GM12878 (cell line): Measurements from ENCODE around the gene IL16. TPM values are rescaled to one million over a fixed set of nuclear protein-coding genes. Genes with fewer than 3 reads are reported as not detected.

Experiments used
- ATAC-seq: fragments of 200-7000 bp; cut with Tn5 transposase; 3 replicates; pipeline ENCODE4 v1.9.1; 2020; ENCODE audit warnings: mild to moderate bottlenecking, moderate library complexity
- BruUV-seq: library from RNA; stranded (reverse); fragments of 400-500 nt; replicated peaks from 2 replicates; lab custom pipeline; 2021; lab: Mats Ljungman, UMichigan
- CTCF ChIA-PET: fragments of 300-600 bp; sonication (Branson Sonifier 250); formaldehyde crosslinking; extraction: SDS; loops from one replicate; lab custom pipeline; 2021; ENCODE audit warnings: inconsistent platforms; lab: Yijun Ruan, JAX
- POLR2A ChIA-PET: fragments of 350-600 bp; formaldehyde crosslinking; extraction: SDS; loops from one replicate; lab custom pipeline; 2021; ENCODE audit warnings: inconsistent platforms; lab: Charles Lee
- RAD21 ChIA-PET: fragments of 300-600 bp; sonication (Branson Sonifier 250); formaldehyde crosslinking; loops from one replicate; lab custom pipeline; 2023; ENCODE audit warnings: antibody characterized with exemption; ENCODE audit not compliant: unreplicated experiment; lab: Charles Lee
- SMC1A ChIA-PET: fragments of 300-600 bp; sonication (Branson Sonifier 250); formaldehyde crosslinking; loops from one replicate; lab custom pipeline; 2023; ENCODE audit not compliant: unreplicated experiment, uncharacterized antibody; lab: Charles Lee
- DNase-seq: peaks from one replicate; pipeline ENCODE4 v3.0.0-alpha.2; 2011; ENCODE audit warnings: low read depth, low spot score
- FAIRE-seq: peaks from 3 replicates; lab custom pipeline; 2011; peaks lifted over from hg19 to GRCh38; lab: Jason Lieb, UNC
- H2AFZ ChIP-seq: 2 replicates; pipeline ENCODE4 v1.6.0; 2011; ENCODE audit warnings: low read depth, low read length, control low read depth; ENCODE audit not compliant: control insufficient read depth
- H3K27ac ChIP-seq: 2 replicates; pipeline ENCODE4 v1.5.1; 2011; ENCODE audit warnings: control low read depth; ENCODE audit not compliant: control insufficient read depth, insufficient read depth
- H3K27me3 ChIP-seq, 2 experiments: replicated peaks in 1 of 2; 2 replicates each; pipeline versions ENCODE4 v1.6.0 to v1.6.1; 2011; ENCODE audit warnings: low read length in 1 of 2; ENCODE audit not compliant: control insufficient read depth in 2 of 2, insufficient read depth in 2 of 2
- H3K36me3 ChIP-seq, 2 experiments: 2 replicates each; pipeline ENCODE4 v1.5.1; 2011; ENCODE audit warnings: low read length in 1 of 2; ENCODE audit not compliant: control insufficient read depth in 2 of 2, insufficient read depth in 2 of 2
- H3K4me1 ChIP-seq: 2 replicates; pipeline ENCODE4 v1.6.1; 2011; ENCODE audit warnings: mild to moderate bottlenecking, low read length, moderate library complexity, mixed read lengths; ENCODE audit not compliant: control insufficient read depth, insufficient read depth
- H3K4me2 ChIP-seq: 2 replicates; pipeline ENCODE4 v1.6.0; 2011; ENCODE audit warnings: control low read depth; ENCODE audit not compliant: control insufficient read depth, insufficient read depth
- H3K4me3 ChIP-seq: fragments of 200-600 bp; sonication (generic); 2 replicates; pipeline ENCODE4 v1.5.1; 2016
- H3K79me2 ChIP-seq: 2 replicates; pipeline ENCODE4 v1.6.0; 2011; ENCODE audit warnings: low read length; ENCODE audit not compliant: control insufficient read depth, insufficient read depth
- H3K9ac ChIP-seq: 2 replicates; pipeline ENCODE4 v1.8.0; 2011; ENCODE audit warnings: low read length, control low read depth, mixed read lengths; ENCODE audit not compliant: control insufficient read depth, insufficient read depth
- H3K9me3 ChIP-seq: replicated peaks from 3 replicates; pipeline ENCODE4 v1.5.1; 2011; ENCODE audit warnings: mild to moderate bottlenecking, low read length; ENCODE audit not compliant: control insufficient read depth, insufficient read depth
- H4K20me1 ChIP-seq: 2 replicates; pipeline ENCODE4 v1.6.0; 2011; ENCODE audit not compliant: control insufficient read depth, insufficient read depth
- GABPA ChIP-seq: IDR thresholded peaks from 2 replicates; pipeline ENCODE4 v1.6.1; 2014; ENCODE audit warnings: antibody characterized with exemption, low read depth, mild to moderate bottlenecking, inconsistent platforms
- HDGF ChIP-seq: fragments of 450-650 bp; IDR thresholded peaks from 2 replicates; pipeline ENCODE4 v1.6.1; 2016; ENCODE audit warnings: antibody characterized with exemption
- JUNB ChIP-seq: IDR thresholded peaks from 2 replicates; pipeline ENCODE4 v1.6.1; 2016; ENCODE audit warnings: antibody characterized with exemption, mild to moderate bottlenecking
- NFYA ChIP-seq: IDR thresholded peaks from 2 replicates; pipeline ENCODE4 v1.6.1; 2011; ENCODE audit warnings: low read depth, mild to moderate bottlenecking, low read length, improper control_type of control experiment, borderline replicate concordance
- NR2C2 ChIP-seq: IDR thresholded peaks from 2 replicates; pipeline ENCODE4 v1.6.1; 2011; ENCODE audit warnings: borderline replicate concordance, low read depth; ENCODE audit not compliant: control insufficient read depth, insufficient read length
- WRNIP1 ChIP-seq: IDR thresholded peaks from 2 replicates; pipeline ENCODE4 v1.6.1; 2011; ENCODE audit warnings: low read depth, low read length, improper control_type of control experiment, borderline replicate concordance
- WGBS: methylation state at CpG from one replicate; pipeline ENCODE4 v1.1.6; 2016; ENCODE audit warnings: low lambda C conversion rate; ENCODE audit not compliant: insufficient replicate concordance, insufficient coverage; ENCODE audit errors: missing lambda C conversion rate; 5-methylcytosine and 5-hydroxymethylcytosine counted together
- in situ Hi-C: fragments of 300-500 bp; cut with MboI; formaldehyde crosslinking; loops from 9 replicates; pipeline ENCODE4 v1.14.3; 2018; ENCODE audit warnings: mixed read lengths
- intact Hi-C: fragments of 100-400 bp; cut with micrococcal nuclease; formaldehyde crosslinking; loops from one replicate; pipeline ENCODE4 v1.14.2; 2022; ENCODE audit not compliant: unreplicated experiment
- polyA plus RNA-seq, 11 experiments: library from polyadenylated mRNA; depleted of rRNA in 4 of 11; unstranded in 6 of 11; stranded (reverse) in 5 of 11; fragments of >200 nt; fragmentation: Nextera tagmentation in 4 of 11; fragmentation: Illumina TruSeq in 1 of 11; extraction: Ambion mirVana in 4 of 11; extraction: Trizol in 1 of 11; gene quantifications; 1 replicate in 1 of 11; 2 replicates in 10 of 11; pipeline versions ENCODE4 v1.2.1 to v1.2.3, GENCODE V29; 2011 to 2016; ENCODE audit warnings: inconsistent platforms in 2 of 11, missing spikeins in 2 of 11, low read depth in 1 of 11
- total RNA-seq, 4 experiments: library from RNA; depleted of rRNA in 3 of 4; stranded (reverse); fragments of >200 nt in 3 of 4; fragmentation: Illumina TruSeq in 1 of 4; extraction: Trizol in 1 of 4; gene quantifications; 2 replicates each; pipeline versions ENCODE4 v1.2.1 to v1.2.3, GENCODE V29; 2013 to 2021
- TF ChIP-seq, protein P1 (sequence below): IDR thresholded peaks from 2 replicates; pipeline ENCODE4 v1.6.1; 2012; ENCODE audit warnings: low read length, inconsistent platforms

Gene IL16
- total and polyA plus RNA-seq, 10 of the 15 experiments (the other 5 are each of a cell fraction or from before 2014, with no cell fraction given), result 21.7 to 206 (median 44.5) TPM

- Histone ChIP-seq H3K9ac (no peak overlapping the region), H3K4me1 (no peaks in the 10 kb centered on the region; the same call in 1 of the 2 replicates), H3K9me3 (no peaks in the 10 kb centered on the region), H2AFZ (no peak overlapping the region), H3K27ac (no peak overlapping the region), H3K36me3 (no peaks in the 10 kb centered on the region), H3K79me2 (no peaks in the 10 kb centered on the region), H3K27me3 (no peaks in the 10 kb centered on the region), H4K20me1 (no peaks in the 10 kb centered on the region), H3K4me3 (no peak overlapping the region), H3K4me2 (no peak overlapping the region)
- in situ Hi-C loops, result no loop called here
- TF ChIP-seq GABPA (no peak), WRNIP1 (no peak), NFYA (no peak), JUNB (no peak), HDGF (no peak), NR2C2 (no peak)
- TF ChIP-seq, protein P1, sequence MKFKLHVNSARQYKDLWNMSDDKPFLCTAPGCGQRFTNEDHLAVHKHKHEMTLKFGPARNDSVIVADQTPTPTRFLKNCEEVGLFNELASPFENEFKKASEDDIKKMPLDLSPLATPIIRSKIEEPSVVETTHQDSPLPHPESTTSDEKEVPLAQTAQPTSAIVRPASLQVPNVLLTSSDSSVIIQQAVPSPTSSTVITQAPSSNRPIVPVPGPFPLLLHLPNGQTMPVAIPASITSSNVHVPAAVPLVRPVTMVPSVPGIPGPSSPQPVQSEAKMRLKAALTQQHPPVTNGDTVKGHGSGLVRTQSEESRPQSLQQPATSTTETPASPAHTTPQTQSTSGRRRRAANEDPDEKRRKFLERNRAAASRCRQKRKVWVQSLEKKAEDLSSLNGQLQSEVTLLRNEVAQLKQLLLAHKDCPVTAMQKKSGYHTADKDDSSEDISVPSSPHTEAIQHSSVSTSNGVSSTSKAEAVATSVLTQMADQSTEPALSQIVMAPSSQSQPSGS, result no peak
- DNase-seq, result no peak
- ChIA-PET CTCF (interaction anchor here (0.7 to 11.3 kb wide), 26 partner anchors 9 to 327 kb away, joined by 3 to 242 read pairs (median 5); partner anchors contain the start of gene STARD5), POLR2A (interaction anchor here (1.3 kb wide), 1 partner anchor 62 kb away, joined by 4 read pairs; no protein-coding TSS in a partner anchor), SMC1A (interaction anchor here (0.6 to 6.1 kb wide), 17 partner anchors 11 to 357 kb away, joined by 3 to 122 read pairs (median 5); partner anchors contain the start of gene STARD5), RAD21 (interaction anchor here (0.7 to 9.2 kb wide), 17 partner anchors 10 to 234 kb away, joined by 3 to 137 read pairs (median 5); partner anchors contain the start of gene STARD5)
- no peak for ATAC-seq
- BruUV-seq, result no TSS peak
- intact Hi-C loops, result loop anchor here (5.0 kb wide), 1 partner anchor 65 kb away; no protein-coding TSS in a partner anchor
- FAIRE-seq, result no peak
- 59% methylated on average over 3 of the region's 3 CpGs for WGBS
Measured at GRCh38 chr15:81337241-81337640, 140.6 kb downstream of the IL16 start.
